ENCODE data around the gene GRIP2.

DNA sequence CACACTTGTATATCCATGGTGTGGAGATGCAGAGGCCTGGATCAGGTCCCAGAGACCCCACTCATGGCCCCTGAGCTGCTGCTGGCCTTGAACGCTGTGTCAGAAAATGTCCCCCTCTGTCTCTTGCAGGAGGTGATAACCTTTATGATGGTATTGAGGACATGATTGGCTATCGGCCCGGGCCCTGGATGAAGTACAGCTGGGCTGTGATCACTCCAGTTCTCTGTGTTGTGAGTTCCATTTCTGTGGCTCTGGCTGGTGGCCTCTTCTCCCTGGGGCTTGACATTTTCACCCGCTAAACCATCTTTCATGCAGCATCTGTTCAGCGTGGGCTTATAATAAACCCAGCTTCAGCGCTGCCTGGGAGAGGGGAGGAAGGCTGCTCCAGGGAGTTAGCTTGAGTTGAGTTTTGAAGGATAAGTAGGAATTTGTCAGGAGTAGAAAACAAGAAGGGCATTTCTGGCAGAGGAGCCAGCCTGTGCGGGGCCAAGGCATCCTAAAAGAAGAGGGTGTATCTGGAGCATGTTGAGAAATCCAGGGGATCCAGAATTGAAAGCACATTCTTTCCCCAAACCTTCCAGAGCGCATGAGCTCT lies 61.1 kb downstream of the GRIP2 start:
- TF ChIP-seq CTCF (IDR thresholded peaks at IDR 0.05; ENCODE audit: insufficient read depth, low read depth, low read length) (no peak), EZH2 (IDR thresholded peaks at IDR 0.05; ENCODE audit: insufficient read depth, low read length) (no peak)

Data from astrocyte (in vitro differentiated cells and primary cell).